ENCODE data around the gene SLC30A4. TPM values are rescaled to one million over a fixed set of nuclear protein-coding genes. Genes with fewer than 3 reads are reported as not detected.

The SLC30A4 gene
- polyA plus RNA-seq, 3 donors, result 0.05 to 0.21 (median 0.17) TPM

GRCh38 chr15:45539680-45540079, 17.1 kb upstream of the SLC30A4 start:
- 80% methylated on average over 1 of the region's 3 CpGs for whole genome bisulfite sequencing (ENCODE audit: insufficient coverage)
- peaks cover 0 to 7% (median 0%) of the 10 kb centered on the region in 3 donors for H3K27me3 Mint-ChIP-seq (ENCODE audit: low read depth in 3 of 3)

GRCh38 chr15:45536934-45537333, 14.4 kb upstream of the SLC30A4 start:
- H3K4me3 Mint-ChIP-seq, result no peak overlapping the region
- no peaks in the 10 kb centered on the region for H3K36me3 Mint-ChIP-seq
- H3K27ac Mint-ChIP-seq, result no peak overlapping the region
- H3K4me2 ChIP-seq (replicated peaks; ENCODE audit: extremely low read depth, low read length, poor library complexity, severe bottlenecking), result no peak overlapping the region
- no peaks in the 10 kb centered on the region for H3K36me3 ChIP-seq (replicated peaks in 1 of 2; ENCODE audit: control insufficient read depth in 1 of 2, insufficient read depth in 2 of 2, low read length in 2 of 2)
- no peaks in the 10 kb centered on the region for H3K9me3 ChIP-seq (replicated peaks in 1 of 2; ENCODE audit: control insufficient read depth in 1 of 2, insufficient read depth in 1 of 2, low read length in 2 of 2)
- no peaks in the 10 kb centered on the region for H3K4me1 ChIP-seq (ENCODE audit: control insufficient read depth in 1 of 2, insufficient read depth in 2 of 2, low read length in 2 of 2)
- intact Hi-C loops (cut with micrococcal nuclease), result no loop called here
- H3K27me3 Mint-ChIP-seq (ENCODE audit: low read depth in 3 of 3), result peaks cover 4 to 12% (median 10%) of the 10 kb centered on the region in 3 donors
- no CpG with 5 or more reads among the region's 3 CpGs for WGBS (ENCODE audit: insufficient coverage)
- H3K9me3 Mint-ChIP-seq, result no peaks in the 10 kb centered on the region
- H3K9ac ChIP-seq (ENCODE audit: insufficient read depth, low read length, poor library complexity, severe bottlenecking), result no peak overlapping the region
- H3K4me1 Mint-ChIP-seq, result no peaks in the 10 kb centered on the region
- no peak overlapping the region for H3K4me3 ChIP-seq (replicated peaks in 1 of 3; ENCODE audit: low read depth in 2 of 3, low read length in 3 of 3)
- no peak overlapping the region for H3K27ac ChIP-seq (ENCODE audit: low read depth in 1 of 2, low read length in 2 of 2)
- H3K27me3 ChIP-seq (ENCODE audit: control insufficient read depth in 2 of 2, insufficient read depth in 2 of 2, low read length in 2 of 2), result peaks cover 2% of the 10 kb centered on the region in 2 donors
- TF ChIP-seq CTCF (IDR thresholded peaks at IDR 0.05), result no peak
- H2AFZ ChIP-seq (ENCODE audit: insufficient read depth, low read depth, low read length, poor library complexity, severe bottlenecking), result no peak overlapping the region
- DNase-seq, result no peak
- H4K20me1 ChIP-seq (ENCODE audit: insufficient read depth, low read length), result no peaks in the 10 kb centered on the region
- H3K79me2 ChIP-seq (ENCODE audit: insufficient read depth, low read length), result no peaks in the 10 kb centered on the region

More at GRCh38 chr15:45539680-45540079, 17.1 kb upstream of the SLC30A4 start:
- Histone ChIP-seq H3K27me3 (ENCODE audit: control insufficient read depth in 2 of 2, insufficient read depth in 2 of 2, low read length in 2 of 2) (peaks cover 0 to 2% of the 10 kb centered on the region in 2 donors), H3K9ac (ENCODE audit: insufficient read depth, low read length, poor library complexity, severe bottlenecking) (no peak overlapping the region), H4K20me1 (ENCODE audit: insufficient read depth, low read length) (no peaks in the 10 kb centered on the region), H2AFZ (ENCODE audit: insufficient read depth, low read depth, low read length, poor library complexity, severe bottlenecking) (no peak overlapping the region), H3K4me3 (replicated peaks in 1 of 3; ENCODE audit: low read depth in 2 of 3, low read length in 3 of 3) (no peak overlapping the region), H3K4me2 (replicated peaks; ENCODE audit: extremely low read depth, low read length, poor library complexity, severe bottlenecking) (no peak overlapping the region), H3K9me3 (replicated peaks in 1 of 2; ENCODE audit: control insufficient read depth in 1 of 2, insufficient read depth in 1 of 2, low read length in 2 of 2) (no peaks in the 10 kb centered on the region), H3K4me1 (ENCODE audit: control insufficient read depth in 1 of 2, insufficient read depth in 2 of 2, low read length in 2 of 2) (no peaks in the 10 kb centered on the region), H3K79me2 (ENCODE audit: insufficient read depth, low read length) (no peaks in the 10 kb centered on the region), H3K27ac (ENCODE audit: low read depth in 1 of 2, low read length in 2 of 2) (no peak overlapping the region), H3K36me3 (replicated peaks in 1 of 2; ENCODE audit: control insufficient read depth in 1 of 2, insufficient read depth in 2 of 2, low read length in 2 of 2) (no peaks in the 10 kb centered on the region)
- Mint-ChIP-seq H3K4me3 (no peak overlapping the region), H3K9me3 (no peaks in the 10 kb centered on the region), H3K27ac (no peak overlapping the region), H3K4me1 (peaks cover 5% of the 10 kb centered on the region), H3K36me3 (no peaks in the 10 kb centered on the region)
- intact Hi-C loops (cut with micrococcal nuclease), result no loop called here
- TF ChIP-seq CTCF (IDR thresholded peaks at IDR 0.05), result no peak
- DNase-seq, result no peak
